Astrocyte of the spinal cord (primary cell): Measurements from ENCODE around the gene CSTA.

ENCODE experiments used
- DNase-seq: peaks from one replicate; pipeline ENCODE4 v3.0.0; 2011; ENCODE audit warnings: low read depth, low spot score
- H3K4me3 ChIP-seq: 2 replicates; pipeline ENCODE4 v1.5.1; 2011; ENCODE audit warnings: low read depth, mild to moderate bottlenecking, low read length, moderate library complexity
- in situ Hi-C: cut with HindIII; loops from 2 replicates; pipeline ENCODE4 v1.10.0; 2017; ENCODE audit warnings: low sequenced_read_pairs
- TF ChIP-seq, protein P1 (sequence below): IDR thresholded peaks from 2 replicates; pipeline ENCODE4 v1.5.1; 2012; ENCODE audit warnings: low read depth, mild to moderate bottlenecking, low read length, inconsistent platforms

The CSTA gene

DNA sequence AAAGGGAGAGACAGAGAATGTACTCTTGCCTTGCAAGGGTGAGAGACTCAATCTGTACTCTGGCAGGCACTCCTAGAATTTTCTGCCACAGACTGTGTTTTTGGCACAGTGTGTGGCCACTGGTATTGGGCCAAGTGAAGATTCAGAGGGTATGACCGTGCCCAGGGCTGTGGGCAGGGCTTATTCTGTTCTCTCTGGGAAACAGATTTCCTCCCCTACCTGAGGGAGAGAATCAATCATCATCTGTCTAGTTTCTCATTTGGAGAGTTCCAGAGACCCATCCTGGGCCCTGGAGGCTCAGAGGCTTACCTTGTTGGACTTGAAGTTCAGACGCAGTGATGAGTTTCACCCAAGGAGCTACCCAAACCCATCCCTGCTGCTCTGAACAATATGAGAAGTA, 28.2 kb downstream of the CSTA start:
- in situ Hi-C loops = no loop called here
- TF ChIP-seq, protein P1, sequence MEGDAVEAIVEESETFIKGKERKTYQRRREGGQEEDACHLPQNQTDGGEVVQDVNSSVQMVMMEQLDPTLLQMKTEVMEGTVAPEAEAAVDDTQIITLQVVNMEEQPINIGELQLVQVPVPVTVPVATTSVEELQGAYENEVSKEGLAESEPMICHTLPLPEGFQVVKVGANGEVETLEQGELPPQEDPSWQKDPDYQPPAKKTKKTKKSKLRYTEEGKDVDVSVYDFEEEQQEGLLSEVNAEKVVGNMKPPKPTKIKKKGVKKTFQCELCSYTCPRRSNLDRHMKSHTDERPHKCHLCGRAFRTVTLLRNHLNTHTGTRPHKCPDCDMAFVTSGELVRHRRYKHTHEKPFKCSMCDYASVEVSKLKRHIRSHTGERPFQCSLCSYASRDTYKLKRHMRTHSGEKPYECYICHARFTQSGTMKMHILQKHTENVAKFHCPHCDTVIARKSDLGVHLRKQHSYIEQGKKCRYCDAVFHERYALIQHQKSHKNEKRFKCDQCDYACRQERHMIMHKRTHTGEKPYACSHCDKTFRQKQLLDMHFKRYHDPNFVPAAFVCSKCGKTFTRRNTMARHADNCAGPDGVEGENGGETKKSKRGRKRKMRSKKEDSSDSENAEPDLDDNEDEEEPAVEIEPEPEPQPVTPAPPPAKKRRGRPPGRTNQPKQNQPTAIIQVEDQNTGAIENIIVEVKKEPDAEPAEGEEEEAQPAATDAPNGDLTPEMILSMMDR = no peak

GRCh38 chr3:122353893-122354401, 28.9 kb downstream of the CSTA start:
- DNase-seq = no peak
- TF ChIP-seq, protein P1 = no peak
- in situ Hi-C loops = no loop called here

More for the DNA sequence above, 28.2 kb downstream of the CSTA start:
- no peak overlapping the region for H3K4me3 ChIP-seq
- no peak for DNase-seq

GRCh38 chr3:122355612-122356011, 30.6 kb downstream of the CSTA start:
- H3K4me3 ChIP-seq = no peak overlapping the region
- in situ Hi-C loops = no loop called here
- TF ChIP-seq, protein P1 = no peak
- no peak for DNase-seq

More at GRCh38 chr3:122353893-122354401, 28.9 kb downstream of the CSTA start:
- no peak overlapping the region for H3K4me3 ChIP-seq

DNA sequence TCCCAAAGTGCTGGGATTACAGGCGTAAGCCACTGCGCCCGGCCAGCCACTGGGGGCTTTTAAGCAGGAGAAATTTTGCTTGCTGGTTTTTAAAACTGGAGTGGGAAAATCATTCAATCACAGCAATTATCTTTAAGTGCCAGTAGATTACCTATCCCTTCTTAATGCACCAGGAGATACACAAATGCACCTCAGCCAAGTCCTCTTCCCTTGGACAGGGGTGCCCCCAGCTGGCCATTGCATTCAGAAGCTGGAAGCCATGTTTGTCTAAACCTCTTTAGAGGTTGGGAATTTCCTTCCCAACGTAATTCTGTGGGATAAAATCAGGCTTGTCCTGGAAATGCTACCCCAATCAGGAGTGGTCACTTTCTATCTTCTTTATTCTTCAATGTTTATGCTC, 31.4 kb downstream of the CSTA start:
- H3K4me3 ChIP-seq = no peak overlapping the region
- DNase-seq = peak; percentile 9
- in situ Hi-C loops = no loop called here
- TF ChIP-seq, protein P1 = peak; percentile 36

DNA sequence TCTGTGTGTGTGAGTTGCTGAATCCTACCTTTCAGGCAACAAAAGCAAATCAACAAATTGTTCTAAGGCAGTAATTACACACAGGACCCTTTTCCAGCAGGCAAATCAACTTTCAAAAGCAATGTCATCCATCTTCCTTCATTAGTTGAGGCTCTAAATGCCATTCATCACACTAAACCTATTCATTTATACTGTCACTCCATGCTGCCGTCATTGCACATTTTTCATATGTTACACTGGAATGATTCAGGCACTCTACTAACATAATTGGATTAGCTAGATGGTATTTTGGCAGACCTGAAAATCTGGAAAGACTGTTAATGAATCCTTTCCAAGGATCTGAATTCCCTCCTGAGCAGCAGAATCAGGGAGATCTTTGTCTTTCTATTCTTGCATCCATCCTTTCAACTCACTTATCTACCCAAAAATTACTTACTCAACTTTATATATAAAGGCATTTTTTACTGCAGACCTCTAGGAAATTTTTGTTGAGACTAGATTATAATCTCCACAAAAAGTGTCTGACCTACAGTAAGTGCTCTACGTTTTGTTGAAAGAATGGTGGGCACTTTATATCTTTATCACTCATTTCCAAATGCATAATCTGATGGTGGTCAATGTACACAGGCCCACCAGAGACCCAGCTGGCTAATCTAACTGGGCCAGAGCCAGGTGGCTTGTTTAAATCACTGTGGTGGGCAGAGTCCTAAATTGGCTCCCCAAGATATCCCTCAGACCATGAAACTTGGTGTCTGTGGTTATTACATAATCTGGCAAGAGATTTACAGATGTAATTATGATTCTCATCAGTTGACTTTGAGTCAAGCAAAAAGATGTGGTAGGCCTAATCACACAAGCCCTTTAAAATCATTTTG, 33.0 kb downstream of the CSTA start:
- TF ChIP-seq, protein P1 = no peak
- DNase-seq = no peak
- in situ Hi-C loops = no loop called here
- no peak overlapping the region for H3K4me3 ChIP-seq

DNA sequence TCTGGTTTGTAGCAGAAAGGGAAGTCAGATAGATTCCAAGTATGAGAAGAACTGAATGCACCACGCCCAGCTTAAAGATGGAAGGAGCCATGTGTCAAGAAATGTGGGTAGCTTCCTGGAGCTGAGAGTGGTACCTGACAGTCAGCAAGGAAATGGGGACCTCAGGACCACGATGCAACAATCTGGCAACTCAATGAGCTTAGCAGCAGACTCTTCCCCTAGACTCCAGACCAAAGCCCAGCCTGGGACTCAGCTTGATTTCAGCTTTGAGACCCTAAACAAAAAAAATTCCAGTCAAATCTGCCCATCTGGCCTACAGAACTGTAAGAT, 33.6 kb downstream of the CSTA start:
- in situ Hi-C loops = no loop called here
- H3K4me3 ChIP-seq = no peak overlapping the region
- DNase-seq = no peak
- TF ChIP-seq, protein P1 = no peak
